ENCODE data around the gene ERBB4.

- TF ChIP-seq CTCF (IDR thresholded peaks at IDR 0.05): no peak
- TF ChIP-seq ZFX (IDR thresholded peaks at IDR 0.05; ENCODE audit: borderline replicate concordance): no peak
Measured at GRCh38 chr2:211458974-211459373, 1079.6 kb downstream of the ERBB4 start.

All from 22Rv1 (cell line).